Stomach (tissue), 4 donors: ENCODE data around the gene CCSER1.
"Not testable (repeated sequence)": the region's sequence is repeated elsewhere in the genome, so short reads cannot be mapped to it uniquely, and the experiment has no call there.

Experiments used
- CTCF ChIP-seq, 7 experiments: fragments of 450-650 bp in 4 of 7; fragments of 200-600 bp in 3 of 7; sonication (generic) in 3 of 7; IDR thresholded peaks; one replicate each; pipeline ENCODE4 v1.5.1; 2016 to 2019; ENCODE audit warnings: antibody characterized with exemption in 7 of 7, control low read depth in 2 of 7, mild to moderate bottlenecking in 1 of 7
- EP300 ChIP-seq: sonication (generic); formaldehyde crosslinking; IDR thresholded peaks from one replicate; pipeline ENCODE4 v1.6.1; 2017; ENCODE audit warnings: antibody characterized with exemption
- POLR2A ChIP-seq, 4 donors: fragments of 450-650 bp; IDR thresholded peaks; one replicate each; pipeline ENCODE4 v1.6.1; 2016; ENCODE audit warnings: antibody characterized with exemption in 4 of 4, control low read depth in 2 of 4, mild to moderate bottlenecking in 1 of 4, moderate library complexity in 1 of 4

GRCh38 chr4:91217831-91218403 is 1090.7 kb downstream of the CCSER1 start:
- TF ChIP-seq EP300; CTCF (IDR thresholded peaks at IDR 0.05); POLR2A (IDR thresholded peaks at IDR 0.05): not testable (repeated sequence)
